Forelimb muscle (tissue), 1 donor: ENCODE measurements around the gene LYPD6B. TPM values are rescaled to one million over a fixed set of nuclear protein-coding genes. Genes with fewer than 3 reads are reported as not detected.
A peak's percentile ranks its signal among the peaks of the same experiment; 100 is the strongest.

ENCODE experiments used
- DNase-seq: peaks from one replicate; pipeline ENCODE4 v3.0.0-alpha.2; 2013; ENCODE audit warnings: low read depth
- polyA plus RNA-seq: library from polyadenylated mRNA; unstranded; fragments of 120-200 nt; gene quantifications from one replicate; pipeline ENCODE4 v1.2.1, GENCODE V29; 2013; ENCODE audit not compliant: insufficient read length

LYPD6B gene, protein sequence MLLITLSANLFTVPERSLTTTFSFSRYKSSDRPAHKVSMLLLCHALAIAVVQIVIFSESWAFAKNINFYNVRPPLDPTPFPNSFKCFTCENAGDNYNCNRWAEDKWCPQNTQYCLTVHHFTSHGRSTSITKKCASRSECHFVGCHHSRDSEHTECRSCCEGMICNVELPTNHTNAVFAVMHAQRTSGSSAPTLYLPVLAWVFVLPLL
- not detected for polyA plus RNA-seq

DNA sequence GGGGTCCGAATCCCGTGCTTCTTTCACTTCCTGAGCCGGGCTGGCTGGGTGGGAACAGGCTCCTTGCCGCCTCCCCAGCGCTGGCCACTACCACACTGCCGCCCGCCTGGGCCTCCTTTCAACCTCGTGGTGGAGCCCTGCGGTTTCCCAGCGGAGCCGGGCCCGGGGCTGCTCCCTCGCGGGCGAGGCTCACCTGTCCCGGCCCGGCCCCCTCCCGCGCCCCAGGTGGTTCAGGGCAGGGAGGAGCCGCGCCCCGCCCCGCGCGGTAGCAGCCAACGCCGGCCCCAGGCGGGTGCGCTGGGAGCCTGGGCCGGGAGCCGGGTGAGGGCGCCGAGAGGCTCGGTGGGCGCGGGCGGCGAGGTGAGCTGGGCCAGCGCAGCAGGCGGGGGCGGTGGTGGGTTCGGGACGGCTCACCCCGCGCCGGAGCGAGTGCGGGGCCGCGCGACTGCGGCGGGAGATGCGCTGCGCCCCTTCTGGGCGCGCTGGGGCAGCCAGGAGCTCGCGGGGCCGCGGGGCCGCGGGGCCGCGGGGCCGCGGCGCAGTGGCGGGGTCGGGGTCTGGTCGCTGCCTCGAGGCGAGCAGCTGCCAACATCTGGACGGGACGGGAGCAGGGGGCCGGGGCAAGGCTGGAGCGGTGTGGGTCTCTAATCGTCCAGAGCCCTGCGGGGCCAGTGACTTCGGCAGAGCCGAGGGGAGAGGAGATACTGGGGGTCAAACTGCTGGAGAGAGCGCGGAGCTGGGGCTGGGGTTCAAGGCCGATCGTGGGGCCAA is at the start of gene LYPD6B:
TSS of gene LYPD6B (plus strand) at position 258 of the 771 bp plus-strand sequence. CDS start 92,250 bp downstream, outside the sequence.
- DNase-seq, result no peak

DNA sequence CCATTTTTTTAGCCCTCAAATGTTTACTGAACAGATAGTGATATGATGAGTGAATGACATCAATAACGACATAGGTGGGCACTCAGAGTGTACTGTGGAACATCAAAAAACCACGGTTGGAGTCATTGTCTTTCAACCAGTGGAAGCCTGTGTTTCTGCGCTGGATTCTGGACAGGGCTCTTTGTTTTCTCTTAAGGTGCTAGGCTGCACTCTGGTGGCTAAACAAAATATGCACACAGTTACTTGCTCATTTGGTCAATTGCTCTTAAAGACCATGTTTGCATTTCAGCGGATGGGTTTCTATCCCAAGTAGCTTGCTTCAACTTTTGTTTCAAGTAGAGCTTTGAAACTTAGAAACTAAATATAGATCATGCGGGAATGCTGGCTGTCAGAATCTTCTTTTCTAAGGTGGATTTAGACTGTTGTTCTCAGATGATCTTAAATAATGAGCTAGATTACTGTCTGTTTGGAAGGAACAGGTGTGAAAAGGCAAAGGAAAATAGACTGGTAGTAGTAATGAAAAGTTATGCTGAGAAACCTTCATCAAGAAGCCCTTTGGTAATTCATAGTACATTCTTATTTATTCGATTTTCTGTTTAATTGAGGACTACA is 48.5 kb upstream of the LYPD6B start:
- DNase-seq, result peak; percentile 67

DNA sequence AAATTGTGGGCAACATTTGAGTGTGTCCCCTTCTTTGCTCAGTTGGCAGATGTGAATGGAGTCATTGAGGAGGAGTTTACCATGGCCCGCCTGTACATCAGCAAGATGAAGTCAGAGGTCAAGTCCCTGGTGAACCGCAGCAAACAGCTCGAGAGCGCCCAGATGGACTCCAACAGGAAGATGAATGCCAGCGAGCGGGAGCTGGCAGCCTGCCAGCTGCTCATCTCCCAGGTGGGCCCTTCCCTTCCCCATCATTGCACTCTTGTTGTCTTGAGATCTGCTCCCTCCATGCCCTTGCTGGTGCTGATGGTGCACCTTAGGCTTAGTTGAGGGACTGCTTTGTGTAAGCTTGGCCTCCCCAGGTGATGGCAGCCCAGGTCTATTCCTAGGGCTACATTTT is 47.5 kb upstream of the LYPD6B start:
- DNase-seq, result no peak

DNA sequence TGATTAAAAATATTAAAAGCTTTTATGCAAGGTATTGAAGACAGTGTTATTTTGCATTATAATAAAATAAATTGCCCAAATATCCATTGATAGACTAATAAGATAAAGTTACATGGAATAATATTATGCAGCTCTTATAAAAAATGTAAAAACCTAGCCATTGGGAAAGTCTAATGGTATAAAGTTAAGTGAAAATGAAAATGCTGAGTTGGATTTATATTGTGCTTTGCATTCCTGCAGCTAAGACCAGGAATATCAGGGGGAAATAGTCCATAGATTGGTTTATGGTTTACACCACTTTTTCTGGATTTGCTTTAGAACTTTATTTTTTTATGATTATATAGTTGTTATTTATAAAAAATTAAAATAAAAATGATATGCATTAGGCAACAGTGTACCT is 46.1 kb upstream of the LYPD6B start:
- no peak for DNase-seq

DNA sequence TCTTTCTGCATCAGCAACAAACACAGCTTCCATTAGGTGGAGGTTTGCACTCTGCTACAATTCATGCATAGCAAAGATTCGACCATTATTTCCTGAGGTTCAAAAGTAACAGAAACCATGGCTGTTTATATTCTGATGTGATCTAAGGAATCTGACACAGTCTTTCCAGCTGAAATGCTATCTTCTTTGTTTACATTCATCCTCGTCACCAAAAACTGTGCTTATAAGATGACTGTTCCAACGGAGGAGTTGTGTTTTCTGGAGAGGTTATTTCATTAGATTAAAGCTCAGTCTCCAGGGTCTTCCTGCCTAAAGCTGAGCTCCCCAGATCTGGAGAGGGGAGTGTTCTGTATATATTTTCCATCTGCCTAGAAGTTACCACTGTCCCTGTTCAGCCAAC is 45.1 kb upstream of the LYPD6B start:
- DNase-seq, result no peak

DNA sequence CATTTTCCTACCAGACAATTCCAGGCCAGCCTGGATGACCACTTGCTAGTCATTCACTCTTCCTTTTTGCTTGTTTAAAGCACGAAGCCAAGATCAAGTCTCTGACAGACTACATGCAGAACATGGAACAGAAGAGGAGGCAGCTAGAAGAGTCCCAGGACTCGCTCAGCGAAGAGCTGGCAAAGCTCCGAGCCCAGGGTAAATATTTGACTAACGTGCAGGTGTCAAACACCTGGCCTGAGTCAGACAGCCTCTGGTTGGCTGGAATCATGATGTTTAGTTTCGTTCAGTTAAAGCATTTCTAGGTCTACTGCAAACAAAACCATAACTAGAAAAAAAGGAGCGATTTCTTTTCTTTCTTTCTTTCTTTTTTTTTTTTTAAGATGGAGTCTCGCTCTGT is 44.2 kb upstream of the LYPD6B start:
- DNase-seq, result no peak

DNA sequence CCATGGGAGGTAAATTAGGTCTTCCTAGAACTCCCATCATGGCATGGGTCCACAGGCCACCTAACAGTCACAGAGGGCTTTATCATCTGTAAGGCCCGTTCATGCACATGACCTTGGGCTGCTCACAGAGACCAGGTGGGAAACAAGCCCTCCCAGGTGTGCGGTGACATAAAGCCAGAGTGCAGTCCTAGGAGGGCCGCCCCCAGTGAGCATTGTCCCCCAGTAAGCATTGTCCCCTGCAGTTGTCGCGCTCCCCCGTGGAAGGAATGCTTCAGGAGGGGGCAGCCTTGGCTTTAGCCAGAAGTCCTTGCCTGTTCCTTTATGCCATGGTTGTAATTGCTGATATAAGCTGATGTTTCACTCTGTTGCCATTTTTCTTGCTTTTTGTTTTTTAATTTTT is 41.7 kb upstream of the LYPD6B start:
- DNase-seq, result no peak

DNA sequence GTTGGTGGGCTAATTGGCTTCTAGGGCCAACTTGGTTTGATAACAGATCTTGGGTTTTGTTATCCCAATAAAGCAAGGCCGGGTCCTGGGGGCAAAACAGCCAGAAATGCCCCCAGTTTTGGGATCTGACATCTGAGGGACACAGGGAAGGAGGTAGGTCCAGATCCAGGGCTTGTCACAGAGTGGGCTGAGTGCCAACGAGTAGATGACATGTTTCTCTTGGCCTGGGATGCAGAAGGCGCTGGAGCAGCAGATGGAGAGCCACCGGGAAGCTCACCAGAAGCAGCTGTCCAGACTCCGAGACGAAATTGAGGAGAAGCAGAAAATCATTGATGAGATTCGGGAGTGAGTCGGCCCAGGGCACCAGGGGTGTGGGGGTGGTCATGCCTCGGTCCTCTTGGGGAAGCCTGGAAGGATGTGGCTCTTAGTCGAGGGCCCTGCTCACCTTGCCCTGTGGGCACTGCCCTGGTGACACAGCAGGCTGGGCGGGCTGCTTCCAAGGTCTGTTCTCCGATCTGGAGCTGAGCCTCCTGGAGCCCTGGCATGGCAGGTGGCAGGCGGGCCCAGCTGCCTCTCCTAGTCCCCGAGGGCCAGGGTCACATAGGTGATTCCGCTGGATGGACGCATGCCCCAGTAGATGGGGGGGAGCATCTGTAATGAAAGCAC is 40.2 kb upstream of the LYPD6B start:
- DNase-seq, result no peak

DNA sequence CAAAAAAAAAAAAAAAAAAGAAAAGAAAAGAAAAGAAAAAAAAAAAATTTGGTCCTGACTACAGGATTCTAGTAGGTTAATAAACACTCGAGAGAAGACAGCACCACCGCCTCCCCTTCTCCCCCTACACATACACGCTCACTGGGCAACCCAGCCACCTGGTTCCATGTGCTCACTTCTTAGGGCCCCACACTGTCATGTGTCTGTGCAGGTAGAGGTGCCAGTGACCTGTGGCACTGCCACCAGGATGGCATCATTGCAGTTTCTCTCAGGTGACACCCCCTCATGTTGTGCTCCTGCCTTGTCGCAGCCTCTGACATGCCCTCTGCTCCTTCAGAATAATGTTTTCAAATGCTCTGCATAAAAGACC is 39.7 kb upstream of the LYPD6B start:
- no peak for DNase-seq

DNA sequence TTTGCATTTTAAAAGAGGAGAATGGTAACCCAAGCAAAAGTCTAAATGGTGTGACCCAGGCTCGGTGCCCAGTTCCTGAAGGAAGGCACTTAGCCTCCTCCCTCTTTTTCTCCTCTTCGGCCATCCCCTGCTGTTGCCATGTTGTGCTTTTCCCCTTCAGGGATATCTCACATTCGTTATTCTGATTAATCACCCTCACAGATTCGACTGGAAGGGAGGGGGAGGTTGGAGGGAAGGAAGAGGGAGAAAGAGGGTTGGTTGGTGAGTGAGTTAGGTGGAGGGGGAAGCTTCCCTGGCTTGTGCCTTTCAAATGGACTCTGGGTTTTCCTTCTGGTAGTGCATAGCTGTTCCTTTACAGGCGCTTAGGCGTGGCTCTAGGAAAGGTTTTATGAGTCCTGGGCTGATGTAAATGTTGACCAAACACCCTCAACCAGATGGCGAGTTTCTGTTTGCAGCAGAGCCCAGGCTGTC is 39.0 kb upstream of the LYPD6B start:
- no peak for DNase-seq

DNA sequence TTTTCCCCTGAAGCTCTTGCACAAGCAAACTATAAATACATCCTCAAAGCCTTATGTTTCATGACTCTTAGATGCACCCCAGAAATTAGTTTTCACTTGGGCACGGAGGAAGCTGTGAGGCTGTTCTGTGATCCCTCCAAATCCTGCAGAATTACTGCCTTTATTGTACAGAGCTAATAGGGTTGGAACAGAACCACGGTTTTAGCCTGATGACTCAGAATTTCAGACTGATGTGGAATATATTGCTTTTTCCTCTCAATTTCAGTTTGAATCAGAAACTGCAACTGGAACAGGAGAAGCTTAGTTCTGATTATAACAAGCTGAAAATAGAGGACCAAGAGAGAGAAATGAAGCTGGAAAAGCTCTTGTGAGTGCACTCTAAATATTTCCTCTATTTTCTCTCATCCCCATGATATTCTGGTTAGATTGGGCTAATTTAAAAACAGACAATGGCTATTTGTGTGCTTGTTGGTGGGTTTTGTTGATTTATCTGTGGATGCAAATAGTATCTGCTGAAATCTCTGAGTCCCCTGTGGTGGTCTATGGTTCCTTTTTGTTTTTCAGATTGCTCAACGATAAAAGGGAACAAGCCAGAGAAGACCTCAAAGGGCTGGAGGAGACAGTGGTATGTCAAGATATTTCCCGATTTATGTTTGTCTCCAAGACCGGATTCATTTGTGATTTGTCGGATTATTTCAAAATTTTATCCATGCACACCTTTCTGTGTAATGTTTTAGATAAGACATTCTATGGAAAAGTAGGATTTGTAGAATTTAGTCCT is 38.2 kb upstream of the LYPD6B start:
- DNase-seq, result no peak

DNA sequence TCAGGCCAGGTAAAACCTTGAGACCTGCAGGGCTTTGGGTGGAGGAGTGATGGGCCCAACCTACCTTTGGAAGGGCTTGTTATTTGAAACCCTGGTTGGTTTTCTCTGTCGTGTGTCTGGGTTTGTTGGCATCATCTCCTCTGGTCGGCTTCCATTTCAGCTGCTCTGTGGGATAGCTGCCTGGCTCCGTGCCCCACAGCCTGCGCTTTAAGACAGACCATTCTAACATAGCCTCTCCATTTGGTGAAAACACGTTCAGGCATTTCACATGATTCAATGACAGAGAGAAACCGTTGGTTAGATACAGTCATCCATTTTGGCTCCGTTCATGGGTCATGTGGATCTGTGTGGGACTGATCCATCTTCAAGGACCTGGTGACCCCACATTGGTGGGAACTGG is 37.0 kb upstream of the LYPD6B start:
- DNase-seq, result no peak

DNA sequence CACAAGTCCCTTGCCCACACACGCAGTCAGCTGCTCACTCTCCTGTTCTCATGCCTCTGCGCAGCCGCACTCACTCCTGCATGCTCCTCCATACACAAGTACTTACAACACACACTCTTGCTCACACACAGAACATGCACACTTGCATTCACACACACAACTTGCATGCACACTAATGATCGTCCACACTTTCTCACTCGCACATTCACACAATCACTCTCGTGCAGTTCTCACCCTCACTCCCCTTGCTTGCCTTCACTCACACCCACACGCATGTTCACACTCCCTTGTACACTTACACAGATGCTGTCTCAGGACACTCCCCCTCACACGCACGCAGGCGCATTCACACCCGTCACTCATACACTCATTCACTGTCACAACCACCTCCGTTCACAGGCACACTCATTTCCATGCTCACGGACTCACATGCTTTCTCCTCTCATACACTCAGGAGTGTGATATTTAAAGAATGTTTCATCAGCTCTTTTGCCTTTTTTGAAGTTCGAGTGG is 36.1 kb upstream of the LYPD6B start:
- no peak for DNase-seq

DNA sequence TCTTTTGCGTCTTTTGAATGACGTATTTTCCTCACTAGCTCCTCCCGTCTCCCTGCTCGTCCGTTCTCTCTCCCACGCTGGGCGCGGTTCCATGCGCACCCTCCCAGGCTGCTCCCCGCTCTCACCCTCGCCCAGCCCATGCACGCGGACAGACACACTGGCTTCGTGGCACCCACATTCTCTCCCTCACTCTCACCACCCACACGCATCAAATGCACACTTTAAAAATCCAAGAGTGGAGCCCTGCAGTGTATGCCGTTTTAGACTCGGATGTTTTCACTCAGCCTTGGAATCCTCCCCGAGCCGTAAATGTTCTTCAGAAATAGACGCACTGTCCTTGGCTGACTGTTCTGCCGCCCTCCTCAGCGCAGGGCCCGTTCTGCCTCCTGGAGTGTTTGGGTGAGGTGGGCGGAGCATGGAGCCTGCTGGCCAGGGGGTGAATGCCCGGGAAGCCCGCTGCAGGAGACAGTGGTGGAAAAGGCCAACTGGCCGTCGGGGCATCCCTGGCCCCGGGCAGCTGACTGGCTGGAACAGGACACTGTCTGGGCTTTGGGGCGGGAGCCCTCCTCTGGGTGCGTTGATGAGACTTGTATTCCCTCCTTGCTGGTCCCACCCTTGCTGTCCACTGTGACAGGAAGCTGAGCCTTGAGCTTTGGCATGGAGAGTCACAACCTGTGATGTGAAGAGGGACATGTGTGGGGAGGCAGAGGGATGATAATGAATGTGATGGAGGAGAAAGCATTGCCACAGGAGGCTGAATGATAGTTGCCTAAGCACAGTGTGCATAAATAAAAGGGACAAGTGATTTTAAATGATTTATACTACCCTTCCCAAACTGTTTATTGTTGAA is 35.4 kb upstream of the LYPD6B start:
- DNase-seq, result no peak

DNA sequence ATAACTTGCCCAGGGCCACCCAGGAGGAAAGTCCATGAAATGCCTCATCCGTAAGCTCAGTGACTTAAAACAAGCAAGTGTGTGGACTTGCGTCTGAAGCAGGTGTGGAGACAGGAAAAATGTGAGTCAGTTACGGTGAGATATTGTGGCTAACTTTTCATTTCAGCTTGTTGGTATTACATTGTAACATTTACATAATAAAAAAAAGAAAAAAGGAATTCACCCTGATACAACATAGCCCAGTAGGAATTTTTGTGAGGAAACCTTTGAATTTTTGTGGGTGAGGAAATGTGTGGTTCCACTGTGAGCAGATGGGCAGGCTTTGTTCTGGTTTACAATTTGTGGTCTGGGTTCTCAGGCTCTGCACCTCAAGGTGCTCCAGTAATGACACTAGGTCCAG is 33.7 kb upstream of the LYPD6B start:
- no peak for DNase-seq

DNA sequence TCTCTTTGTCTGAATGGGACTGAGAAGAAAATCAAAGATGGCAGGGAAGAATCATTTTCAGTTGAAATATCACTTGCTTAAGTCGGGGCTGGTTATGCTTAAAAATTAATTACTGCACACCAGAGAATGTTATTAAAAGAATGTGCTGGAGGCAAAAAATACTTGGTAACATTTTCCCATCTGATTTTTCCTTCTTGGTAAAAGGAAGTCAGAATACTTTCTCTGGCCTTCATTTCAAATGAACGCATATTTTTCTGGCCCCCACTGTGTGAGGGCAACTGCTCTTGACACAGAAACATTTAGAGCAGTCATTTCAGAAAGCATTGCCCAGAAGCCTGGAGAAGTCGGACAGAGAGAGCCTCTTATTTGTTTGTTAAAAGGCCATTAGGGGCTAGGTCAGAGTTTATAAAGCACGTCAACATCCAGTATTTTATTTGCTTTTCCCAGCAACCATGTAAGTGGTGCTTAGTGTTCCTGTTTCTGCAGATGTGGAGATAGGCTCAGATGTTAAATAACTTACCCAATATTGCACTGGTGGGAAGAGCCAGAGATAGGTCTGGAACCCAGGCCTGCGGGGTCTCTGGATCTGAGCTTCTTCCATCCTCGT is 32.9 kb upstream of the LYPD6B start:
- no peak for DNase-seq

DNA sequence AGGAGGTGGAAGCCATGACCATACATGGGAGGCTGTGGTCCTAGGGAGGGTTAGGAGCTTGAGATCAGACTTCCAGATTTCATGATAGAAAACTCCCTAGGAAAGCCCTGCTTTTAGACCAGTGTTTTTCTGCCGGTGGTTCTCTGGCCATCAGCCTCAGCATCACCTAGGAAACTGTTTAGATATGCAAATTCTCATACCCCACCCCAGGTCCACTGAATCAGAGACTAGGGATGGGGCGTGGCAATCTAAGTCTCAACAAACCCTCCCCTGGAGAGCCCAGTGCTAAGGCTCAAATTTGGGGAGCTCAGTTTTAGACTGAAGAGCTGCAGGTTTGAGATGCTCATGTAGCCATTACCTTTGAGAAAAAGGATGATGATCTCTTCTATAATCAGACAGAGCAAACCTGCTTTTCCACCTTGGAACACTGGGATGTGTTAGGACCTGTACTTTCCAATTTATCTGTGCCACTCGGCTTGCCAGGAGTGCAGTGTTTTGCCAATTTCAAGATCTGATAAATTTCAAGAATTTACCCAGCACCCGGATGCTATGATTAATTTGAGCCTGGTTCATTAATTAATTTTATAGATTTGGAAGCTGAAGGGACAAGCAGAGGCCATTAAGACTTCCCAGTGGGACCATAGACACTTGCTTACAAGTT is 31.5 kb upstream of the LYPD6B start:
- DNase-seq, result no peak

DNA sequence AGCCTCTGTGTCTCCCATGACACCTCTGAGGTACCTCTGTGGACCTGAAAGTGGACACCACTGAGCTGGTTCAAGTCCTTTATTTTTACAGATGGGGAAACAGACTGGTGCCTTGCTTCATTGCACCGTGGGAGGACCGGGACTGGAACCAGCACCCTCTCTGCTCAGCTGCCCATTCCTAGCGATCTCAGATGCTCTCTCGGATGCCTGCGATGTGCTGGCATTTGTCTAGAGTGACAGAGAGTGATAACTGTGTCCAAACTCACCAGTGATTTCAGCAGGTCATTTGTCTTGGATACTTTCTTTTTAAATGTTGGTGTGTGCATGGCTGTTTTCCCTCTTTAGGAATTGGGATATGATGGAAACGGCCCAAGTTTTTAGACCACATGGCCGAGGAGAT is 30.1 kb upstream of the LYPD6B start:
- no peak for DNase-seq
